HEK293 (cell line): ENCODE results near the gene KIF3B.

Source experiments
- CTCF ChIA-PET: fragments of 350-600 bp; formaldehyde crosslinking; extraction: SDS; loops from one replicate; lab custom pipeline; 2021; ENCODE audit warnings: antibody characterized with exemption; lab: Yijun Ruan, JAX
- POLR2A ChIA-PET: fragments of 300-600 bp; formaldehyde crosslinking; extraction: SDS; loops from one replicate; lab custom pipeline; 2020; ENCODE audit warnings: antibody characterized with exemption, inconsistent platforms; lab: Yijun Ruan, JAX
- H3K27ac ChIP-seq: fragments of 200-500 bp; sonication (Bioruptor generic); 2 replicates; pipeline ENCODE4 v1.5.1; 2014; ENCODE audit warnings: low read depth, low read length, control low read depth, inconsistent platforms; ENCODE audit errors: extremely low read depth
- H3K36me3 ChIP-seq, 2 experiments: fragments of 200-500 bp in 1 of 2; sonication (Bioruptor generic) in 1 of 2; 1 replicate in 1 of 2; 2 replicates in 1 of 2; pipeline ENCODE4 v1.5.1; 2014 to 2017; ENCODE audit warnings: inconsistent platforms in 2 of 2, low read length in 2 of 2; ENCODE audit not compliant: control insufficient read depth in 2 of 2, insufficient read depth in 1 of 2
- H3K4me1 ChIP-seq: fragments of 200-500 bp; sonication (Bioruptor generic); 2 replicates; pipeline ENCODE4 v1.5.1; 2014; ENCODE audit warnings: mild to moderate bottlenecking, low read length, inconsistent platforms; ENCODE audit not compliant: control insufficient read depth, insufficient read depth
- H3K4me3 ChIP-seq: 2 replicates; pipeline ENCODE4 v1.5.1; 2011; ENCODE audit warnings: low read depth, mild to moderate bottlenecking, control low read depth, low read length, moderate library complexity
- H3K9me3 ChIP-seq: fragments of 200-500 bp; sonication (Bioruptor generic); 2 replicates; pipeline ENCODE4 v1.5.1; 2014; ENCODE audit warnings: low read depth, low read length, inconsistent platforms; ENCODE audit not compliant: control insufficient read depth, insufficient read depth
- HOXD13 ChIP-seq: sonication (generic); formaldehyde crosslinking; IDR thresholded peaks from 2 replicates; pipeline ENCODE4 v1.8.0; 2022; ENCODE audit warnings: missing genetic modification reagents, borderline replicate concordance
- PRDM2 ChIP-seq: fragments of 450-650 bp; formaldehyde crosslinking; IDR thresholded peaks from 2 replicates; pipeline ENCODE4 v1.5.1; 2016; ENCODE audit warnings: missing biosample characterization, missing genetic modification characterization, borderline replicate concordance
- SALL2 ChIP-seq: fragments of 450-650 bp; formaldehyde crosslinking; IDR thresholded peaks from 2 replicates; pipeline ENCODE4 v1.5.0; 2017; ENCODE audit warnings: missing biosample characterization, mild to moderate bottlenecking, missing genetic modification characterization, borderline replicate concordance
- TCF7L2 ChIP-seq: IDR thresholded peaks from 2 replicates; pipeline ENCODE4 v1.6.1; 2011; ENCODE audit warnings: low read depth, mild to moderate bottlenecking, inconsistent platforms, low read length, moderate library complexity, borderline replicate concordance
- ZNF138 ChIP-seq: fragments of 450-650 bp; formaldehyde crosslinking; IDR thresholded peaks from 2 replicates; pipeline ENCODE4 v1.5.1; 2016; ENCODE audit warnings: missing biosample characterization, missing genetic modification characterization, borderline replicate concordance
- ZNF169 ChIP-seq: fragments of 450-650 bp; formaldehyde crosslinking; IDR thresholded peaks from 2 replicates; pipeline ENCODE4 v1.5.1; 2016; ENCODE audit warnings: missing biosample characterization, missing genetic modification characterization
- ZNF211 ChIP-seq: fragments of 450-650 bp; formaldehyde crosslinking; IDR thresholded peaks from 2 replicates; pipeline ENCODE4 v1.5.1; 2016; ENCODE audit warnings: low read depth, missing biosample characterization, missing genetic modification characterization
- ZNF23 ChIP-seq: fragments of 450-650 bp; formaldehyde crosslinking; IDR thresholded peaks from 2 replicates; pipeline ENCODE4 v1.5.1; 2016; ENCODE audit warnings: missing biosample characterization, missing genetic modification characterization, borderline replicate concordance
- ZNF292 ChIP-seq: fragments of 450-650 bp; formaldehyde crosslinking; IDR thresholded peaks from 2 replicates; pipeline ENCODE4 v1.5.1; 2016; ENCODE audit warnings: low read depth, missing biosample characterization, missing genetic modification characterization, borderline replicate concordance
- ZNF302 ChIP-seq: fragments of 450-650 bp; formaldehyde crosslinking; IDR thresholded peaks from 2 replicates; pipeline ENCODE4 v1.5.1; 2016; ENCODE audit warnings: missing biosample characterization, missing genetic modification characterization, low read depth
- ZNF404 ChIP-seq: fragments of 450-650 bp; formaldehyde crosslinking; IDR thresholded peaks from 2 replicates; pipeline ENCODE4 v1.5.1; 2017; ENCODE audit warnings: missing biosample characterization, missing genetic modification characterization
- ZNF549 ChIP-seq: fragments of 450-650 bp; IDR thresholded peaks from 2 replicates; pipeline ENCODE4 v1.5.1; 2018; ENCODE audit warnings: missing biosample characterization, missing genetic modification characterization, mild to moderate bottlenecking, inconsistent platforms, moderate library complexity
- ZNF585B ChIP-seq: fragments of 450-650 bp; formaldehyde crosslinking; IDR thresholded peaks from 2 replicates; pipeline ENCODE4 v1.5.1; 2016; ENCODE audit warnings: missing biosample characterization, missing genetic modification characterization
- ZNF785 ChIP-seq: fragments of 450-650 bp; formaldehyde crosslinking; IDR thresholded peaks from 2 replicates; pipeline ENCODE4 v1.5.1; 2016; ENCODE audit warnings: missing biosample characterization, missing genetic modification characterization
- ZNF843 ChIP-seq: fragments of 450-650 bp; formaldehyde crosslinking; IDR thresholded peaks from 2 replicates; pipeline ENCODE4 v1.5.1; 2016; ENCODE audit warnings: missing biosample characterization, missing genetic modification characterization
- TF ChIP-seq, protein P1 (sequence below): fragments of 450-650 bp; formaldehyde crosslinking; IDR thresholded peaks from 2 replicates; pipeline ENCODE4 v1.5.1; 2017; ENCODE audit warnings: missing biosample characterization, mild to moderate bottlenecking, missing genetic modification characterization, moderate library complexity
- TF ChIP-seq, protein P2 (sequence below): fragments of 450-650 bp; formaldehyde crosslinking; IDR thresholded peaks from 2 replicates; pipeline ENCODE4 v1.5.1; 2016; ENCODE audit warnings: missing biosample characterization, missing genetic modification characterization
- TF ChIP-seq, protein P3 (sequence below): fragments of 450-650 bp; formaldehyde crosslinking; IDR thresholded peaks from 2 replicates; pipeline ENCODE4 v1.5.1; 2016; ENCODE audit warnings: missing biosample characterization, missing genetic modification characterization

Gene KIF3B

GRCh38 chr20:32315891-32316290 lies 38.4 kb downstream of the KIF3B start (continued):
- TF ChIP-seq PRDM2 (tag by site-specific recombination): no peak

DNA sequence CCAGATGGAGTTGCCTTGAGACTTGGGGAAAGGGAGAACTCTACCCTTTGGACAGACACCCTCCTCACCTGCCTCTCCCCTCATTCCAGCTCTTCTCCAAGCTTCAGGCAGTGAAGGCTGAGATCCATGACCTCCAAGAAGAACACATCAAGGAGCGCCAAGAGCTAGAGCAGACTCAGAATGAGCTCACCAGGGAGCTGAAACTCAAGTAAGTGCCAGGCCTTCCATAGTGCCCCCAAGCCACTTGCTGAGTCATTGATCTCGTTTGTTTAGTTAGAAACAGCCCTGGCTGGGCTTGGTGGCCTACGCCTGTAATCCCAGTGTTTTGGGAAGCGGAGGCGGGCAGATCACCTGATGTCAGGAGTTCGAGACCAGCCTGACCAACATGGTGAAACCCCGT lies 39.2 kb downstream of the KIF3B start:
- Histone ChIP-seq H3K27ac (no peak overlapping the region), H3K4me1 (no peaks in the 10 kb centered on the region), H3K36me3 (peaks cover 0 to 31% of the 10 kb centered on the region in 2 experiments; a peak in 2 of 3 replicates), H3K9me3 (no peaks in the 10 kb centered on the region), H3K4me3 (no peak overlapping the region)
- no peak for TF ChIP-seq ZNF302
- no peak for TF ChIP-seq ZNF785 (tag by site-specific recombination)
- TF ChIP-seq ZNF404 (tag by site-specific recombination): no peak
- no peak for TF ChIP-seq ZNF23 (tag by site-specific recombination)
- TF ChIP-seq, protein P1, sequence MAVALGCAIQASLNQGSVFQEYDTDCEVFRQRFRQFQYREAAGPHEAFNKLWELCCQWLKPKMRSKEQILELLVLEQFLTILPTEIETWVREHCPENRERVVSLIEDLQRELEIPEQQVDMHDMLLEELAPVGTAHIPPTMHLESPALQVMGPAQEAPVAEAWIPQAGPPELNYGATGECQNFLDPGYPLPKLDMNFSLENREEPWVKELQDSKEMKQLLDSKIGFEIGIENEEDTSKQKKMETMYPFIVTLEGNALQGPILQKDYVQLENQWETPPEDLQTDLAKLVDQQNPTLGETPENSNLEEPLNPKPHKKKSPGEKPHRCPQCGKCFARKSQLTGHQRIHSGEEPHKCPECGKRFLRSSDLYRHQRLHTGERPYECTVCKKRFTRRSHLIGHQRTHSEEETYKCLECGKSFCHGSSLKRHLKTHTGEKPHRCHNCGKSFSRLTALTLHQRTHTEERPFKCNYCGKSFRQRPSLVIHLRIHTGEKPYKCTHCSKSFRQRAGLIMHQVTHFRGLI (tag by site-specific recombination): 0 out of 2 replicates have a peak, but pooled peaks have one; percentile 35
- TF ChIP-seq ZNF843: no peak
- ChIA-PET POLR2A (interaction anchor here (0.6 kb wide), 1 partner anchor 9 kb away, joined by 6 read pairs; no protein-coding TSS in a partner anchor), CTCF (interaction anchor here (0.6 to 0.9 kb wide), 2 partner anchors 14 to 36 kb away, joined by 3 to 4 read pairs; no protein-coding TSS in a partner anchor)

DNA sequence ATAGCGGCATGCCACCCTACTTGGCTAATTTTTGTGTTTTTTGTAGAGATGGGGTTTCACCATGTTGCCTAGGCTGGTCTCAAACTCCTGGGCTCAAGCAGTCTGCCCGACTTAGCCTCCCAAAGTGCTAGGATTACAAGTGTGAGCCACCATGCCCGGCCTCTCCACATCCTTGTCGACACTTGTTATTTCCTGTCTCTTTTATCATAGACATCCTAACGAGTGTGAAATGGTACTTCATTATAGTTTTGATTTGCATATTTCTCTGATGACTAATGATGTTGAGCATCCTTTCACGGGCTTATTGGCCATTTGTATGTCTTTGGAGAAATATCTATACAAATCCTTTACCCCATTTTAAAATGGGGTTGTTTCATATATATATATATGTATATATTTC lies 41.6 kb downstream of the KIF3B start:
- CTCF ChIA-PET: no interaction called here
- Histone ChIP-seq H3K4me3 (no peak overlapping the region), H3K9me3 (no peaks in the 10 kb centered on the region), H3K36me3 (peaks cover 0 to 31% of the 10 kb centered on the region in 2 experiments; a peak in 2 of 3 replicates)
- POLR2A ChIA-PET: no interaction called here
- TF ChIP-seq TCF7L2 (no peak), ZNF169 (no peak), ZNF549 (tag by site-specific recombination) (no peak), ZNF138 (tag by site-specific recombination) (no peak), ZNF292 (tag by site-specific recombination) (no peak), ZNF585B (tag by site-specific recombination) (no peak), HOXD13 (CRISPR knock-in tag) (no peak), ZNF211 (tag by site-specific recombination) (no peak), SALL2 (tag by site-specific recombination) (no peak)
- TF ChIP-seq, protein P2, sequence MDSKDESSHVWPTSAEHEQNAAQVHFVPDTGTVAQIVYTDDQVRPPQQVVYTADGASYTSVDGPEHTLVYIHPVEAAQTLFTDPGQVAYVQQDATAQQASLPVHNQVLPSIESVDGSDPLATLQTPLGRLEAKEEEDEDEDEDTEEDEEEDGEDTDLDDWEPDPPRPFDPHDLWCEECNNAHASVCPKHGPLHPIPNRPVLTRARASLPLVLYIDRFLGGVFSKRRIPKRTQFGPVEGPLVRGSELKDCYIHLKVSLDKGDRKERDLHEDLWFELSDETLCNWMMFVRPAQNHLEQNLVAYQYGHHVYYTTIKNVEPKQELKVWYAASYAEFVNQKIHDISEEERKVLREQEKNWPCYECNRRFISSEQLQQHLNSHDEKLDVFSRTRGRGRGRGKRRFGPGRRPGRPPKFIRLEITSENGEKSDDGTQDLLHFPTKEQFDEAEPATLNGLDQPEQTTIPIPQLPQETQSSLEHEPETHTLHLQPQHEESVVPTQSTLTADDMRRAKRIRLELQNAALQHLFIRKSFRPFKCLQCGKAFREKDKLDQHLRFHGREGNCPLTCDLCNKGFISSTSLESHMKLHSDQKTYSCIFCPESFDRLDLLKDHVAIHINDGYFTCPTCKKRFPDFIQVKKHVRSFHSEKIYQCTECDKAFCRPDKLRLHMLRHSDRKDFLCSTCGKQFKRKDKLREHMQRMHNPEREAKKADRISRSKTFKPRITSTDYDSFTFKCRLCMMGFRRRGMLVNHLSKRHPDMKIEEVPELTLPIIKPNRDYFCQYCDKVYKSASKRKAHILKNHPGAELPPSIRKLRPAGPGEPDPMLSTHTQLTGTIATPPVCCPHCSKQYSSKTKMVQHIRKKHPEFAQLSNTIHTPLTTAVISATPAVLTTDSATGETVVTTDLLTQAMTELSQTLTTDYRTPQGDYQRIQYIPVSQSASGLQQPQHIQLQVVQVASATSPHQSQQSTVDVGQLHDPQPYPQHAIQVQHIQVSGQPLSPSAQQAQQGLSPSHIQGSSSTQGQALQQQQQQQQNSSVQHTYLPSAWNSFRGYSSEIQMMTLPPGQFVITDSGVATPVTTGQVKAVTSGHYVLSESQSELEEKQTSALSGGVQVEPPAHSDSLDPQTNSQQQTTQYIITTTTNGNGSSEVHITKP (tag by site-specific recombination): no peak
- TF ChIP-seq, protein P3, sequence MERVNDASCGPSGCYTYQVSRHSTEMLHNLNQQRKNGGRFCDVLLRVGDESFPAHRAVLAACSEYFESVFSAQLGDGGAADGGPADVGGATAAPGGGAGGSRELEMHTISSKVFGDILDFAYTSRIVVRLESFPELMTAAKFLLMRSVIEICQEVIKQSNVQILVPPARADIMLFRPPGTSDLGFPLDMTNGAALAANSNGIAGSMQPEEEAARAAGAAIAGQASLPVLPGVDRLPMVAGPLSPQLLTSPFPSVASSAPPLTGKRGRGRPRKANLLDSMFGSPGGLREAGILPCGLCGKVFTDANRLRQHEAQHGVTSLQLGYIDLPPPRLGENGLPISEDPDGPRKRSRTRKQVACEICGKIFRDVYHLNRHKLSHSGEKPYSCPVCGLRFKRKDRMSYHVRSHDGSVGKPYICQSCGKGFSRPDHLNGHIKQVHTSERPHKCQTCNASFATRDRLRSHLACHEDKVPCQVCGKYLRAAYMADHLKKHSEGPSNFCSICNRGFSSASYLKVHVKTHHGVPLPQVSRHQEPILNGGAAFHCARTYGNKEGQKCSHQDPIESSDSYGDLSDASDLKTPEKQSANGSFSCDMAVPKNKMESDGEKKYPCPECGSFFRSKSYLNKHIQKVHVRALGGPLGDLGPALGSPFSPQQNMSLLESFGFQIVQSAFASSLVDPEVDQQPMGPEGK: no peak
- TF ChIP-seq, all 188 proteins: peak for 0
- Histone ChIP-seq H3K27ac (no peak overlapping the region), H3K4me1 (no peaks in the 10 kb centered on the region)
